Measurements from ENCODE around the gene LYRM4.

The LYRM4 gene

GRCh38 chr6:5203546-5203945 is 57.2 kb downstream of the LYRM4 start:
- DNase-seq: no peak

GRCh38 chr6:5202941-5203340 is 57.8 kb downstream of the LYRM4 start:
- DNase-seq: no peak

DNA sequence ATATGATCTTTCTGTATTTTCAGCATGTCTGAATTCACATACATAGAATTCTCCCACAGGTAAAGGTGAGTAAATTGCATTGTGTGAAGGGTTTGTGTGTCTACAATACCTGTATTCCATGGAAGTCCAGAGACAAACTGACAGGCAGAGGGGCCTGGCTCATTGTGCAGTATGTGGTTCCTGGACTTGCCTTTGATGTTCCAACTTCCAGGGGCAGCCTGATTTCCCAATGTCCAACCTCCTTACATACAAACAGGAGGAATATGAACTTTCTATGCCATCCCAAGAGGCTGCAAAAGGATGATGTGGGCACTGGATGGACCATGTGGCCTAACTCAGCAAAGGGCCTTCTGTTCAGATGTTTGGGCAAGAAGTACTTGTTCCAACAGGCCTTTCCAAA is 58.5 kb downstream of the LYRM4 start:
- DNase-seq: no peak

DNA sequence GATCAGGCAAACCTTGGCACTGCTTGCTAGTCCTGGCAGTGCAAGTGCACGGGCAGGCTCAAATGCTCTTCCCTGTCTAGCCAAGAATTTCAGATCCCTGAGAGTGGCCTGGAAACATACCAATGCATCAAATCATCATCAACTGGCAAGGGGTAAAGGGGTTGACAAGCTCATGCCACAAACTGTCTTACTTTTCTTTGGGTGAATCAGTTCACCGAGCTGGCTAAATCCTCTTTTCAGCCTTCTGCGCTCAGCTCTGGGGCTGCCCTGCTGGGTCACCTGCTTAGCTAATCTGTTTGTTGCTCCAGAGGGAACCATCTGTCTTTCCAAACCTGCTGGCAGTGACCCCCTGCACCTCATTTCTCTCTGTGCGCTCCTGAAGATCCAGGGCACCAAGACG is 59.5 kb downstream of the LYRM4 start:
- no peak for DNase-seq

- no peak for DNase-seq
Measured at GRCh38 chr6:5199702-5200101, 61.0 kb downstream of the LYRM4 start.

DNA sequence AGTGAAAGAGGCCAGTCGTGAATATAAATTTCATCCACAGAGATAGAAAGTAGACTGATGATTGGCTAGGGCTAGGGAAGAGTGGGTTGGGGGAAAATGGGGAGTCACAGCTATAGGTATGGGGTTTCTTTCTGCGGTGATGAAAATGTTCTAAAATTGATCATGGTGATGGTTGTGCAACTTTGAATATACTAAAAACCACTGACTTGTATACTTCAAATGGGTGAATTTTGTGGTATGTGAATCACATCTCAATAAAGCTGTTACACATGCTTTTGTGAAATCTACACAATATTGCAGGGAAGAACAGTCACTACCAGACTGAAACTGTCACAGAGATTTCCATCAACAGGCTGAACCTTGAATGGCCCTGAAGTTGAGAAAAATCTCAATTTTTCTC is 61.5 kb downstream of the LYRM4 start:
- no peak for DNase-seq

GRCh38 chr6:5197084-5197483 is 63.7 kb downstream of the LYRM4 start:
- DNase-seq: no peak

DNA sequence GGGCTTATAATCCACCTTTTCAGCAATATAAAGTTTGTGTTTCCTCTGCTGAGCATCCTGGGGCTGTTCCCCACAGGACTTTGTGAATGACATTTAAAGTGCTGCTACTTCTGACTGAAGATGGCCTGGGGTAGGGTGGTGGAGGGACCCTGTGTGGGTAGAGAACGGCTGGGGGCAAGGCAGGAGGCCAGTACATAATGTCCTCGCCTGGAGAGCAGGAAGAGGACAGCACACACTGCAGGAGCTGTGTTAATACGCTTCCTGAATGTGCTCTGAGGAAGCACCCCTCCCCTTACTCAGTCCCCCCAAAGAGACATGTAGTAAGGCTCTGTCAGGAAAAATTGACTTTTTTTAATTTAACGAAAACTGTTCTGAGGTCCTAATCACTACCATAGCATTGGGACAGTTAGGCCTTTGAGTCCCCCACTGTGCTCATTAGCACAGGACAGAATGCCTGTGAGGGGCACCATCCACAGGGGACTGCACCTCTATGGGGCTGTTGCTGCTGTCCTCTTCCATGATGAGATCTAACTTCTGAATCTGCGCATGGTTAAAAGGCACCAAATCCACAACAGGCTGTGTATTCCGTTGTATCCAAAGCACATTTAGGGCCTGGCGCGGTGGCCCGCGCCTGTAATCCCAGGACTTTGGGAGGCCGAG is 68.5 kb downstream of the LYRM4 start:
- DNase-seq: no peak

- no peak for DNase-seq
Measured at GRCh38 chr6:5191722-5192121, 69.0 kb downstream of the LYRM4 start.

DNA sequence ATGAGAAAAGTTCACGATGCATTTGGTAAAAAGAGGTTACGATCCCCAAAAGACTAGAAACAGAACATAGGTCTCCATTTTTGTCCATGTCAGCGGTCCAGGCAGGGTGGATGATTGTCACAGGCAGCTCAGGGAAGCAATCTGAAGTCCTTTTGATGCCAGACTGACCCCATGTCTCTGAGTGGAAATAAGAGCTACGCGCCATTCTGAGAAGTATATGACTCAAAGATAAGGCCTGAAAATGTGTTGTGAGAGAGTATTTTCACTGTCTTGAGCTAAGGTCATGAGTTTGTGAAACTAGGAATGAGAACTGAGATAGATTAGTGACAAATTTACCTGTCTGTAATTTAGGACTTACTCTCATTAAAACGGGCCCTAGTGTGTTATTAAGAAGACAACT is 69.5 kb downstream of the LYRM4 start:
- DNase-seq: no peak

- no peak for DNase-seq
Measured at GRCh38 chr6:5190507-5190906, 70.2 kb downstream of the LYRM4 start.

DNA sequence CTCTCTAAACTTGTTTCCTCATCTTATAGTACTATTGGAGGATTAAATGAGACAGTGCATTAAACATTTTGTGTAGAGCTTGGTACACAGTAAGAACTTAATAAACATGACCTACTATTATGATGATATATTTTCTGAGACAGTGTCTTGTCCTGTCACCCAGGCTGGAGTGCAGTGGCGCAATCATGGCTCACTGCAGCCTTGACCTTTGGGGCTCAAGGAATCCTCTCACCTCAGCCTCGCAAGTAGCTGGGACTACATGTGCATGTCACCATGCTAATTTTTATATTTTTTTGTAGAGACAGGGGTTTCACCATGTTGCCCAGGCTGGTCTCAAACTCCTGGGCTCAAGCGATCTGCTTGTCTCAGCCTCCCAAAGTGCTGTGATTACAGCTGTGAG is 72.1 kb downstream of the LYRM4 start:
- no peak for DNase-seq

- DNase-seq: no peak
Measured at GRCh38 chr6:5184878-5185277, 75.9 kb downstream of the LYRM4 start.

DNA sequence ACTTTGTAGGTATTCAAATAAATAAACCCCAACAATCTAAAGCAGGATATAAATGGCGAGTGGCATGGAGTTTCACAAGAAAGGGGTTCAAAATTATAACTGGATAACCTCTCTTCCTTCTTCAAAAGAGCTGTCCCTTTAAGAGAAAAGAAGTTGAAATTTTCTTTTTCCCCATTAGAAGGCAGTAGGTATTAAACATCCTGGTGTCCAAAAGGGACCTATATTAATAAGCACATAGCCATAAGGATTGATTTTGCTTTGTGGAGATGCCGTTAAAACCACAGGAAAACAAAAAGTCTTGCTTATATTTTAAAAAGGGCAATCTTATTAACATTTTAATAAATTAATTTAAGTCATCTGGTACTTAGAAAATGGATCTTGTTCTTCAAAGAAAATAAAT is 76.5 kb downstream of the LYRM4 start:
- no peak for DNase-seq

DNA sequence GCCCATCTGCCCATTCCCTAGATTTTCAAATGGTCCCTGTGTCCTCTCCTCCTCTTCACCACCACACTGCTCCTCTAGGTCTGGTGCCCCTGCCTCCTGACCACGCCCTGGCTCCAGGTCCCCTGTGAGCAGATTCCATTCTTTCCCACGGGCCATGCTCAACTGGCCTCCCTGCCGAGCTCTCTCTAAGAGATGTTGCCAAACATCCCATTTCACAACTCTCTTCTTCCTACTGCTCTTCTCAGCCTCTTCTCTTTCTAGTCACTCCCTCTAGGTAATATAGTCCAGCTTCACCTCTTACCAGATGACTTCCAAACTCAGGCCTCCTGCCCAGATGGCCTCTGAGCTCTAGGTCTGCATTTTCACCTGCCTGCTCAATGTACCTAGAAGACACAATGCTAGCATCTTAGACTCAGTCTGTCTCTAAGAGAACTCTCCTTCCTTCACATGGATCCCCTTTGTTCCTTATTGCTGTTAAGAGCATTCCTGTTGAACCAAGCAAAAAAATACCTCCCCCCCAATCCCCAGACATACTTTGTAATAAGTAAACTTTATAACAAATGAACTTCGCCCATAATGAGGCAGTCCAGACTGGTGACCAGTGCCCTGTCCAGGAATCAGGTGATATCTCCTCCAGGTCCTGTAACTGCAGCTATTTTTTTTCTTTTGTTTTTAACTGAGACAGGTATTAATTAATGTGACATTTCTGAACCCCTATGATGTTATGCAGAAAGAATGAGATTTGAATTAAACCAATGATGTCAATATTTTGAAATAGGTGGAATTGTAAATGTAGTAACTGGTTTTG is 79.0 kb downstream of the LYRM4 start:
- DNase-seq: no peak

DNA sequence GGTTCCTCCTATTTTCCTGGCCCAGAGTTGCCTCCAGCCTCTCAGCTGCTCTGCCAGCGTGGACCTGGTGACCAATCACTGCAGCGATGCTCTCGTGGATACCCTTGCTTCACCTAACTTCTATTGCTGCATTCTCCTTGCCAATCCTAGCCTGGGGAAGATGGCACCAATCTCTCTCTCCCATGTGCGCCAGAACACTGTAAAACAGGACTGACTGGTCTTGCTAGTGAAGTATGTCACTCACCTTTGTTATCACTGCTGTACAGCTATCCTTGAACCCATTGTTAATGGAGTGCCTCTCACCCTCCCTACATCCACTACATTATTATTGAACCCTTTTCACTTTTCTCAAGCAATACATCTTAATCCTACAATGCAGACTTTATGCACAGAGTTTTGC is 80.1 kb downstream of the LYRM4 start:
- DNase-seq: no peak

- DNase-seq: no peak
Measured at GRCh38 chr6:5179917-5180316, 80.8 kb downstream of the LYRM4 start.

DNA sequence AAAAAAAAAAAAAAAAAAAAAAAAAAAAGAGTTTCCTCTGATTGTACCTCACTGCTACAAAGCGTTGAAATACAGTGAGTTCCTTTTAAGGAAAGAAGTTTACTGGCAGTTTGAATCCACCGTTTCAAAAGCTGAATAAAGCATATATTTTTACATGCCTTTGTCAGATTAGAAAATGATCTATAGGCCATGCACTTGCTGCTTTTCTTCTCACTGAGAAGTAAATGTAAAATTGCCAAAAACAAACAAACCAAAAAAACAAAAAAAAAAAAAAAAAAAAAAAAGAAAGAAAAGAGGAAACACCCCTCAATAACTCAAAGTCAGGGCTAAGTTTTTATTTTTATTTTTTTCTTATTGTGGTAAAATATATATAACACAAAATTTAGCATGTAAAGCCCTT is 81.9 kb downstream of the LYRM4 start:
- no peak for DNase-seq

- DNase-seq: no peak
Measured at GRCh38 chr6:5175635-5176034, 85.1 kb downstream of the LYRM4 start.

- DNase-seq: no peak
Measured at GRCh38 chr6:5174756-5175549, 85.8 kb downstream of the LYRM4 start.

DNA sequence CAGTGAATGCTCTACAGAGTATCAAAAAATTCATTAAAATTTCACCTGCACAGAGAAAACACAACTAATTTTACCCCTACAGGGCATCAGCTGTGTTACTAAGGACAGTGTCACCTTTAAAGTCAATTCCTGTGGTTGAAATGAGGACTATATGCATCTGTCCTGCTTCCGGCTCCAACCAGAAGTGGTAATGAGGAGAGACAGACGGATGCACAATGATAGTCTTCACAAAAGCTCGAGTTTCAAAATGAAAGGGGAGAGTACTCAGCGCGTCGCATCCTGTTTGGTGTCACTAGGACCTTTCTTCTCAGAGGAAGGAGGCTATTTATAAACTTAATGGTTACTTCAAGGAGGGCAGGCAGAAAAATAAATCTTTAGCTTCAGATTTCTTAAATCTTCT is 86.5 kb downstream of the LYRM4 start:
- DNase-seq: peak; percentile 15

GRCh38 chr6:5173810-5174209 is 86.9 kb downstream of the LYRM4 start:
- DNase-seq: no peak

DNA sequence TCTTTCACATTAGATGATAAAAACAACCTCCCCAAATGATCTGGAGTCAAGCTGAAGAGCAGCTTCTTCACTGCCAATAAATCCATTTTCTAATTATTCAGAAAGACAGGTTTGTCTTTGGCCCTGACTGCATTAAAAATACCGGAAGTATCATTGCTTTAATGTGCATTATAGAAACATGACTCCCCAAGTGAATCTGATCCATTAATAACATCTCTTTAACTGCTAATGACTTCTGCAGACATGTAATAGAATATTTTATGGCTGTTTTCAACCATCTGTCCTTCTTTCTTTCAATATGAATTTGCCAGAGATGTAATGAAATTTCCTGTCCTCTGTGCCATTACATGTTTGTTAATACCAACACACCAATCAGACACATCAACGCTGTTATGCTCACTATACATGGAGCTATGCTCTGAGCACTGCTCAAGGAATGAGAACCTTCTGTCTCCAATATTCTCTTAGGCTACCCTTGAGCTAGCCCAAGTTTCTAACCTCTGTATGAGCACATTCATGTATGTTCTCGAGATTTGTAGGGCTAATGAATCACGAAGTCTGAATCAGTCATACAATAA is 87.8 kb downstream of the LYRM4 start:
- DNase-seq: no peak

All from midbrain (tissue), 1 donor.